ENCODE data around the gene DHRSX. TPM values are rescaled to one million over a fixed set of nuclear protein-coding genes. Genes with fewer than 3 reads are reported as not detected.

Gene DHRSX
- total RNA-seq, 1 donor from 2014 or later: 19.0 TPM

DNA sequence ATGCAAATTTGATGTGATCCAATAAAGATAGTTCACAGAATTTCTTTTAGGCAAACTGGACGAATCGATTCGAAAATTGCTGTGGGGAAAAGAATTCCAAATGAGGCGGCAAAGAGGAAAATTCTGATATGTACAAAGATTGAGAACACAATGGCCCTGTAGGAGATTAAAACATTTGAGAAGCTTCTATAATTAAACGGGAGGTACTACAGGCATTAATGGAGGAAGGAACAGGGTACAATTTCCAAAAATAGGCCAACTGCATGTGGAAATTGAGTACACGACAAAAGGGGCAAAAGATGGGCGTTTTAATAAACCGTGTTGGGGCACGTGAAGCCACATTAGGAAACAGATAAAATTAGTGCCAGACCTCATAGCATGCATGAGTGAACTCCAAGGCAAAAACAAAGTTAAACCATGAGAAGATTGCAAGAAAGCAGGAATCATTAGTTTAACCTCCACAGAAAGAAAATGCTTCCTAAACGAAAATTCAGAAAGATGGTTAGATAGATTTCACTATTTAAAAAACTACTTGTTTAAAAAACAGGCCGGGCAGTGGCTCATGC lies 68.4 kb downstream of the DHRSX start:
- Histone ChIP-seq H3K27me3 (ENCODE audit: control insufficient read depth, insufficient read depth, low read length) (no peaks in the 10 kb centered on the region), H3K36me3 (ENCODE audit: control insufficient read depth, insufficient read depth, low read length) (no peaks in the 10 kb centered on the region), H3K4me3 (ENCODE audit: low read depth, low read length) (no peak overlapping the region)
- TF ChIP-seq, protein P1, sequence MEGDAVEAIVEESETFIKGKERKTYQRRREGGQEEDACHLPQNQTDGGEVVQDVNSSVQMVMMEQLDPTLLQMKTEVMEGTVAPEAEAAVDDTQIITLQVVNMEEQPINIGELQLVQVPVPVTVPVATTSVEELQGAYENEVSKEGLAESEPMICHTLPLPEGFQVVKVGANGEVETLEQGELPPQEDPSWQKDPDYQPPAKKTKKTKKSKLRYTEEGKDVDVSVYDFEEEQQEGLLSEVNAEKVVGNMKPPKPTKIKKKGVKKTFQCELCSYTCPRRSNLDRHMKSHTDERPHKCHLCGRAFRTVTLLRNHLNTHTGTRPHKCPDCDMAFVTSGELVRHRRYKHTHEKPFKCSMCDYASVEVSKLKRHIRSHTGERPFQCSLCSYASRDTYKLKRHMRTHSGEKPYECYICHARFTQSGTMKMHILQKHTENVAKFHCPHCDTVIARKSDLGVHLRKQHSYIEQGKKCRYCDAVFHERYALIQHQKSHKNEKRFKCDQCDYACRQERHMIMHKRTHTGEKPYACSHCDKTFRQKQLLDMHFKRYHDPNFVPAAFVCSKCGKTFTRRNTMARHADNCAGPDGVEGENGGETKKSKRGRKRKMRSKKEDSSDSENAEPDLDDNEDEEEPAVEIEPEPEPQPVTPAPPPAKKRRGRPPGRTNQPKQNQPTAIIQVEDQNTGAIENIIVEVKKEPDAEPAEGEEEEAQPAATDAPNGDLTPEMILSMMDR (IDR thresholded peaks at IDR 0.05; ENCODE audit: insufficient read depth, low read length, severe bottlenecking): no peak
- DNase-seq (ENCODE audit: low read depth) (no peak), FAIRE-seq (no peak)

DNA sequence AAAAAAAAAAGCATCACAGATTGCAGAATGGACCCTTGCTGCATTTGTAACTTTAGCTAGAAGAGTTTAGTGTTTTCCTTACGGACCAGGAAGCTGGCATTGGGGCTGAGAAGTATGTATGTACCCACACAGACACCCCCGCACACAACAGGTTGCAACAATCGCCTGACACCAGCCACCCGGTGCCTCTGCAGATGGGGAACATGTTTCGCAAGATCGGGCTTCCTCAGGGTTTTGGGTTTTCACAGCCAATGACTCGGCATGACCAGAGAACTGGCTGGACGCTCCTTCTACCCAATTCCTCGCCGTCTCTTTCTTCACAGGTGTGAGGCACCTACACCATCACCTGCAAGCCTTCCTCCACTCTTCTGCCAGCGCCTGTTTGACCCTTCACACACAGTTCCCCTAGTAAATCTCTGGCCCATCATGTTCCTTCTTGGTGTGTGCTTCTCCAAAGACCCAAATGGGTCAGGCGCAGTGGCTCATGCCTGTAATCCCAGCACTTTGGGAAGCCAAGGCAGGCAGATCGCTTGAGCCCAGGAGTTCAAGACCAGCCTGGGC lies 70.4 kb downstream of the DHRSX start:
- H3K27me3 ChIP-seq (ENCODE audit: control insufficient read depth, insufficient read depth, low read length): no peaks in the 10 kb centered on the region
- TF ChIP-seq, protein P1 (IDR thresholded peaks at IDR 0.05; ENCODE audit: insufficient read depth, low read length, severe bottlenecking): no peak
- H3K4me3 ChIP-seq (ENCODE audit: low read depth, low read length): no peak overlapping the region
- DNase-seq (ENCODE audit: low read depth): peak; percentile 50
- H3K36me3 ChIP-seq (ENCODE audit: control insufficient read depth, insufficient read depth, low read length): no peaks in the 10 kb centered on the region
- no peak for FAIRE-seq

DNA sequence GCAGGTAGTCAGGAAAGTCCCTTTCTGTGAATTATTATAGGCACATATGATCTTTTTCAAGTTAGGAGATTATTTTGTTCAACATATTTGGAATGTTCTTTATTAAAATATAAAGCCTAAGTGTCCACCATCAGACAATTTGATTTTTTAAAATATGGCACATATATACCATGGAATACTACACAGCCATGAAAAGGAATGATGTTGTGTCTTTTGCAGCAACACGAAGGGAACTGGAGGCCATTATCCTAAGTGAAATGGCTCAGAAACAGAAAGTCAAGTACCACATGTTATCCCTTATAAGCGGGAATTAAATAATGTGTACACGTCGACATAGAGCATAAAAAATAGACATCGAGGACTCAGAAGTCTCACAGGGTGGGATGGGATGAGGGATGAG lies 73.0 kb downstream of the DHRSX start:
- FAIRE-seq: no peak
- TF ChIP-seq, protein P1 (IDR thresholded peaks at IDR 0.05; ENCODE audit: insufficient read depth, low read length, severe bottlenecking): no peak

DNA sequence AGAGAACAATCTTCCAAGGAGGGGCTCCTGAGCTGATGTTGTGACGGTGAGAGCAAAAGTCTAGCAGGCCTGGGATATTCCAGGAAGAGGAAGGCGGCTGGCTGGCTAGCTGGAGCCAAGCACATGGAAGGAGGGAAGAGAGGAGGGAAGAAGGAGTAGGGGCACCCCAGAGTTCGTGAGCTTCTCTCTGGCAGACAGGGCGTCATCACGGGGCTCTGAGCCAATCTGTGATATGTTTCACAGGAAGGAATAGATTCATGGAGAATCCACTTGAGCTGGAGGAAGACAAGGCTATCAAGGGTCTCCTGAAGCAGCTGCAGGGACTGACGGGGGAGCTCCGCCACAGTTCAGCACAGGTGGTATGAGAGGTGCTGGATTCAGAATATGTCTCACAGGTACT lies 73.6 kb downstream of the DHRSX start:
- H3K27me3 ChIP-seq (ENCODE audit: control insufficient read depth, insufficient read depth, low read length): no peaks in the 10 kb centered on the region
- TF ChIP-seq, protein P1 (IDR thresholded peaks at IDR 0.05; ENCODE audit: insufficient read depth, low read length, severe bottlenecking): no peak
- H3K36me3 ChIP-seq (ENCODE audit: control insufficient read depth, insufficient read depth, low read length): no peaks in the 10 kb centered on the region
- no peak overlapping the region for H3K4me3 ChIP-seq (ENCODE audit: low read depth, low read length)
- FAIRE-seq (no peak), DNase-seq (ENCODE audit: low read depth) (no peak)

More for the DNA sequence above, 73.0 kb downstream of the DHRSX start:
- no peak overlapping the region for H3K4me3 ChIP-seq (ENCODE audit: low read depth, low read length)
- DNase-seq (ENCODE audit: low read depth): no peak
- no peaks in the 10 kb centered on the region for H3K36me3 ChIP-seq (ENCODE audit: control insufficient read depth, insufficient read depth, low read length)
- H3K27me3 ChIP-seq (ENCODE audit: control insufficient read depth, insufficient read depth, low read length): no peaks in the 10 kb centered on the region

DNA sequence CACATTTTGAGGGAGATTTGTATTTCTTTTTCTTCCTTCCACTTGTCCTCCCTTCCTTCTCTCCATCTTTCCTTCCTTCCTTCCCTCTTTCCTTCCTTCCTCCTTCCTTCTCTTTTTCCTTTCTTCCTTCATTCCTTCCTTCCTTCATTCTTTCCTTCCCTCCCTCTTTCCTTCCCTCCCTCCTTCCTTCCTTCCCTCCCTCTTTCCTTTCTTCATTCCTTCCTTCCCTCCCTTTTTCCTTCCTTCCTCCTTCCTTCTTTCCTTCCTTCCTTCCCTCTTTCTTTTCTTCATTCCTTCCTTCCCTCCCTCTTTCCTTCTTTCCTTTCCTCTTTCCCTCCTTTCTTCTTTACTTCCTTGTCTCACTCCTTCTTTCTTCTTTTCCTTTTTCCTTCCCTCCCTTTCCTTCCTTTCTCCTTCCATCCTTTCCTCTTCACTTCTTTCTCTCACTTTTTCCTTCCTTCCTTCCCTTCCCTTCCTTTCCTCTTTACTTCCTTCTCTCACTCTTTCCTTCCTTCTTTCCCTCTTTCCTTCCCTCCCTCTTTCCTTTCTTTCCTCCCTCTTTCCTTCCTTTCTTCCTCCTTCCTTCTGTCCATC lies 74.4 kb downstream of the DHRSX start:
- Histone ChIP-seq H3K4me3 (ENCODE audit: low read depth, low read length) (no peak overlapping the region), H3K36me3 (ENCODE audit: control insufficient read depth, insufficient read depth, low read length) (no peaks in the 10 kb centered on the region), H3K27me3 (ENCODE audit: control insufficient read depth, insufficient read depth, low read length) (no peaks in the 10 kb centered on the region)
- FAIRE-seq (no peak), DNase-seq (ENCODE audit: low read depth) (no peak)
- TF ChIP-seq, protein P1 (IDR thresholded peaks at IDR 0.05; ENCODE audit: insufficient read depth, low read length, severe bottlenecking): no peak
